BE2C (cell line): ENCODE data around the gene CDC42BPG.

Experiments used
- DNase-seq: peaks from one replicate; pipeline ENCODE4 v3.0.0-alpha.2; 2020
- H3K27me3 ChIP-seq: fragments of 250-450 bp; sonication (Bioruptor Pico); 2 replicates; pipeline ENCODE4 v1.5.1; 2020; ENCODE audit warnings: mild to moderate bottlenecking
- H3K36me3 ChIP-seq: fragments of 250-450 bp; sonication (Bioruptor Pico); 2 replicates; pipeline ENCODE4 v1.5.1; 2020; ENCODE audit warnings: mild to moderate bottlenecking
- H3K4me1 ChIP-seq: fragments of 250-450 bp; sonication (Bioruptor Pico); 2 replicates; pipeline ENCODE4 v1.5.1; 2020
- H3K4me3 ChIP-seq: 2 replicates; pipeline ENCODE4 v1.5.1; 2011; ENCODE audit warnings: low read depth, low read length
- H3K9me3 ChIP-seq: fragments of 250-450 bp; sonication (Bioruptor Pico); 2 replicates; pipeline ENCODE4 v1.5.1; 2020
- TF ChIP-seq, protein P1 (sequence below): IDR thresholded peaks from 2 replicates; pipeline ENCODE4 v1.5.1; 2012; ENCODE audit warnings: mild to moderate bottlenecking, low read depth, low read length

The CDC42BPG gene

DNA sequence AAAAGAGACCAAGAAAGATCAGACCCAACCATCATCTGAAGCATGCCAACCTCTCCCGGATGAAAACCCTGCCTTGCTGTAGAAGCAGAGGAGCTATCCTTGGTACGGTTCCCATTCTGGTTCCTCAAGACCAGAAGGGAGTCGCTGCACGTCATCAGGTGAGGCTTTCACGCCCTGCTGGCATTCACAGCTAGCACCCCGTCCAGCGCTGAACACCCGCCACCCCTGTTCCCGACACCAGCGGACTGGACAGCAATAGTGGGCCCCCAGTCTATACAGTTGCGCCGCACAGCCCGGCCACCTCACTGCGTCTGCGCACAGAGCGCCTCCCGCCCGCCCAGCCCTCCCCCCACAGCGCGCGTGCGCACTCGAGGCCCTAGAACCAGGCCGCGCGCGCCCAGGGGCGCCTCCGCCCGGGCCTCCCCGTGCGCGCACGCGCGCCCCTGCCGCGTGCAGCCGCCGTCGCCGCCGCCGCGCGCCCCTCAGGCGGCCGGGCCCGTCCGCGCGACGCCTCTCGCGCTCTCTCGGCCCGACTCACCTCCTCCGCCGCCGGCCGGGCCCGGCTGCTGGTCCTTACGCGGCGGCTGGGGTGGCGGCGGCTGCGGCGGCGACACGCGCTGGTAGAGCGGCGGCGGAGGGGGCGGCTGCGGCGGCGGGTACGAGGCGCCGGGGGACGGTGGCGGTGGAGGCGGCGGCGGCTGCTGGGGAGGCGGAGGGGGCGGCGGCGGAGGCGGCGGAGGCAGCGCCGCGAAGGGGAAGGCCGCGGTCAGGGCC, 66.8 kb downstream of the CDC42BPG start:
- TF ChIP-seq, protein P1, sequence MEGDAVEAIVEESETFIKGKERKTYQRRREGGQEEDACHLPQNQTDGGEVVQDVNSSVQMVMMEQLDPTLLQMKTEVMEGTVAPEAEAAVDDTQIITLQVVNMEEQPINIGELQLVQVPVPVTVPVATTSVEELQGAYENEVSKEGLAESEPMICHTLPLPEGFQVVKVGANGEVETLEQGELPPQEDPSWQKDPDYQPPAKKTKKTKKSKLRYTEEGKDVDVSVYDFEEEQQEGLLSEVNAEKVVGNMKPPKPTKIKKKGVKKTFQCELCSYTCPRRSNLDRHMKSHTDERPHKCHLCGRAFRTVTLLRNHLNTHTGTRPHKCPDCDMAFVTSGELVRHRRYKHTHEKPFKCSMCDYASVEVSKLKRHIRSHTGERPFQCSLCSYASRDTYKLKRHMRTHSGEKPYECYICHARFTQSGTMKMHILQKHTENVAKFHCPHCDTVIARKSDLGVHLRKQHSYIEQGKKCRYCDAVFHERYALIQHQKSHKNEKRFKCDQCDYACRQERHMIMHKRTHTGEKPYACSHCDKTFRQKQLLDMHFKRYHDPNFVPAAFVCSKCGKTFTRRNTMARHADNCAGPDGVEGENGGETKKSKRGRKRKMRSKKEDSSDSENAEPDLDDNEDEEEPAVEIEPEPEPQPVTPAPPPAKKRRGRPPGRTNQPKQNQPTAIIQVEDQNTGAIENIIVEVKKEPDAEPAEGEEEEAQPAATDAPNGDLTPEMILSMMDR: no peak
- no peaks in the 10 kb centered on the region for H3K27me3 ChIP-seq
- no peaks in the 10 kb centered on the region; the same call in 1 of the 2 replicates for H3K4me1 ChIP-seq
- no peaks in the 10 kb centered on the region for H3K9me3 ChIP-seq
- H3K36me3 ChIP-seq: peaks cover 49% of the 10 kb centered on the region
- peak; percentile 73 for DNase-seq
- H3K4me3 ChIP-seq: peak overlapping the region; percentile 87

DNA sequence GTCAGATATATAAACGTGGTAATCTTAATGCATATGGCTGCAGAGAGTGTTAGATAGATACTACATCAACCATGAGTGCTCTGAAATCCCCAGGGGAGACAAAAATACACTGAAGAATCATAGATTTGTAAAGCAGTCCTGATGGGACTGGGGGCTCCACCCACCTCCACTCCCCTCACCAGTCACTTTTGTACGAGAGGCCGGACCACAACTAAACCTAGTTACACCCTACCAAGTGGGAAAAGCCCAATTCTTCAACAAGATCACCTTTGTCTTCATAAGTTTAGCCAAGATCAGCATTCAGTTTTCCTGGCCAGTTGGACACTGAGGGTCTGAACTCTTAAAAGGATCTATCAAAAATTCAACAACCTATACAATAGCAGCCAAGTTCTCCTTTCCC, 67.6 kb downstream of the CDC42BPG start:
- no peaks in the 10 kb centered on the region for H3K9me3 ChIP-seq
- H3K4me1 ChIP-seq: no peaks in the 10 kb centered on the region; the same call in 1 of the 2 replicates

DNA sequence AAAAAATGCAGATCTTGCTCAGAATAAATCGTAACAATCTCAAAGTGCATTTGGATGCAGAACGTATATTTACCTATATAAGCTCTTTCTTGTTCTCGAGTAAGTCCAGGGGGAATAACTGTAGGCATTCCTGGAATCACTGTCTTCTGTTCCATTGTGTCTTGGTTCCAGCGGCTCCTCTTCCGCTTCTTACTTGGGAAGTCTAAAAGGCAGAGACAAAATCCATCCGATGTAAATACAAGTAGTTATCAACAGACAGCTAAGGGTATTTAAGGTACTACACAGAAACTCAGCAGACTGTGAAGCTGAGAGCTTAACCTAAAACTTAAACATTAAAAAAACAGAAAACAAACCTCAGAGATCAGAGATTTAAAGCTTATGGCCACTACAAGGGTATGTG, 68.0 kb downstream of the CDC42BPG start:
- H3K4me1 ChIP-seq: no peaks in the 10 kb centered on the region; the same call in 1 of the 2 replicates
- no peaks in the 10 kb centered on the region for H3K27me3 ChIP-seq
- H3K9me3 ChIP-seq: no peaks in the 10 kb centered on the region
- TF ChIP-seq, protein P1: no peak
- H3K36me3 ChIP-seq: peaks cover 61% of the 10 kb centered on the region
- peak overlapping the region; percentile 87 for H3K4me3 ChIP-seq
- no peak for DNase-seq

More for the DNA sequence above, 67.6 kb downstream of the CDC42BPG start:
- Histone ChIP-seq H3K36me3 (peaks cover 57% of the 10 kb centered on the region), H3K27me3 (no peaks in the 10 kb centered on the region), H3K4me3 (peak overlapping the region; percentile 87)
- TF ChIP-seq, protein P1: no peak
- no peak for DNase-seq

DNA sequence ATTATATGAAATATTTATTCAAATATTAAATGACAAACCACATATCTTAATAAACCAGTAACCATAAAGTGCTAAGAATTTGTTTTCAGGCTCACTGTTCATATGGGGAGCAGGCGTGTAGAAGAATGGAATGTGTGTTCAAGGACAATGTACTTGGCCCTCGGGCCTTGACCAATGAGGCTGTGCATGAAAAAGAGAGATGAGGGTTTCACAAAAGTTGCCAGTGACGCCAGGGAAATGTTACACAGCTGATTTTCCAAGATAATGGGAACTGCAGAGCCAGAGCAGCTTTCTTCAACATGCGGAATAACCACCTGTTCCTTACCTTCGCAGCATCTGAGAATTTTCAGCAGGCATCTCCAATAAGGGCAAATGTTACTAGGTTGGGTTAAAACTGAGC, 70.3 kb downstream of the CDC42BPG start:
- TF ChIP-seq, protein P1: no peak
- no peaks in the 10 kb centered on the region for H3K9me3 ChIP-seq
- peaks cover 84% of the 10 kb centered on the region for H3K36me3 ChIP-seq
- H3K27me3 ChIP-seq: no peaks in the 10 kb centered on the region
- no peak for DNase-seq
- H3K4me3 ChIP-seq: no peak overlapping the region
- H3K4me1 ChIP-seq: no peaks in the 10 kb centered on the region; the same call in 1 of the 2 replicates
